OCI-LY3 (cell line): Measurements from ENCODE around the gene PXYLP1.

Source experiments
- H2AFZ ChIP-seq: fragments of 200-600, 300-600 bp; shearing (Covaris generic); 2 replicates; pipeline ENCODE4 v1.6.0; 2014; ENCODE audit warnings: antibody characterized with exemption, low read depth, low read length
- H3K27ac ChIP-seq: fragments of 200-600, 300-600 bp; sonication (generic); 2 replicates; pipeline ENCODE4 v1.5.1; 2014; ENCODE audit warnings: mild to moderate bottlenecking, low read length, moderate library complexity, mixed read lengths
- H3K27me3 ChIP-seq: fragments of 200-600, 300-600 bp; sonication (generic); 2 replicates; pipeline ENCODE4 v1.6.1; 2014; ENCODE audit warnings: low read depth, low read length, mixed read lengths
- H3K36me3 ChIP-seq: fragments of 200-600, 300-600 bp; sonication (generic); replicated peaks from 2 replicates; pipeline ENCODE3; 2014; ENCODE audit warnings: low read depth, low read length, mixed read lengths
- H3K4me1 ChIP-seq: fragments of 300-600, 200-600 bp; sonication (generic); 2 replicates; pipeline ENCODE4 v1.6.1; 2014; ENCODE audit warnings: low read length, mixed read lengths
- H3K4me2 ChIP-seq: fragments of 200-600, 300-600 bp; sonication (generic); 2 replicates; pipeline ENCODE4 v1.6.1; 2014; ENCODE audit warnings: low read length, mixed read lengths
- H3K4me3 ChIP-seq: fragments of 300-600, 200-600 bp; sonication (generic); 2 replicates; pipeline ENCODE4 v1.5.1; 2014; ENCODE audit warnings: antibody characterized with exemption, mild to moderate bottlenecking, low read length, moderate library complexity
- H3K79me2 ChIP-seq: fragments of 300-600, 200-600 bp; shearing (Covaris generic); 2 replicates; pipeline ENCODE4 v1.6.1; 2014; ENCODE audit warnings: mild to moderate bottlenecking, low read length, mixed read lengths
- H3K9ac ChIP-seq: fragments of 300-600, 200-600 bp; shearing (Covaris generic); 2 replicates; pipeline ENCODE4 v1.6.0; 2014; ENCODE audit warnings: mild to moderate bottlenecking, low read length, moderate library complexity
- H3K9me3 ChIP-seq: fragments of 200-600, 300-600 bp; shearing (Covaris generic); 2 replicates; pipeline ENCODE4 v1.6.1; 2014; ENCODE audit warnings: low read length, mixed read lengths; ENCODE audit not compliant: insufficient read depth
- H4K20me1 ChIP-seq: fragments of 200-600, 300-600 bp; sonication (generic); 2 replicates; pipeline ENCODE4 v1.6.1; 2016; ENCODE audit warnings: low read length, mixed read lengths; ENCODE audit not compliant: insufficient read depth
- EZH2phosphoT487 ChIP-seq: fragments of 200-600 bp; shearing (Covaris generic); IDR thresholded peaks from 2 replicates; pipeline ENCODE4 v1.6.1; 2018; ENCODE audit warnings: antibody characterized with exemption, mixed run types, low read depth
- TF ChIP-seq, protein P1 (sequence below): fragments of 200-600, 300-600 bp; sonication (generic); IDR thresholded peaks from 2 replicates; pipeline ENCODE4 v1.5.1; 2014; ENCODE audit warnings: antibody characterized with exemption, low read length, low read depth

The PXYLP1 gene

DNA sequence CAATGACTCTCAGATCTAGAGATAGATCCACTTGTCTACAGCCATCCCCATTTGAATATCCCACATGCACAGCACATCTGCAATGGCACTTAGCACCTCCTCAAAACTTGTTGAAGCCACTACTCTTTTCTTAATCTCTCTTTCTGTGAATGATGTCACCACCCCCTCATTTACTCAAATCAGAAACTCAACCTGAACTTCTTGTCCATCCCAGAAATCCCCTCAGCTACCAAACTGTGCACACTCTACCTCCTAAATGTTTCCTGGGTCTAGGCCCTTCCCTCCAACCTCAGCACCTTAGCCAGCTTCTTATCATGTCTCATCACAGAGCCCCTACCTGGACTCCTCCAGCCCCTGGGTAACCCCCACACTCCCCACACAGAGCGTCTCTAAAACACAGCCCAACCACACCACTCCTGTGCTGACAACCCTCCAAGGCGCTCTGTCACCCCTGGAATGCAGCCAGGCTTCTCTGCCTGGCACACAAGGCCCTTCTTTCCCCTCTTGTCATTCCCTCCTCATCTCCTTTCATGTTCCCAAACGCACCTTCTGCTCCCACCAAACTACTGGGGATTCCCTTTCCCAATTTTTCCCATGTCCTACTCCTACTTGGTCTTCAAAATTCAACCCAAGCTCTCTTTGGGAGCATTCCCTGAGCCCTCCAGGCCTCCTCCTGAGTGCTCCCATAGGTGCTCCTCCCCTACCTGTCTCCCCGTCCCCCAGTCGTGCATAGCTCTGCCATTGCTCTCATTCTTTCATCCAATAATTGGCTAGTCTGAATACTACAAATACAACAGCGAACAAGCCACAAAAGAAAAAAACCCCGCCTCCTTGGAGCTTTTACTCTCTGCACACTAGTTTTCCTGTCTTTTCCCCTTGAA, 96.9 kb downstream of the PXYLP1 start:
- H3K4me2 ChIP-seq = 0 out of 2 replicates have a peak overlapping the region, but pooled peaks have one; percentile 0
- H3K36me3 ChIP-seq = no peaks in the 10 kb centered on the region
- no peaks in the 10 kb centered on the region for H3K9me3 ChIP-seq
- H3K9ac ChIP-seq = no peak overlapping the region
- H3K4me1 ChIP-seq = peaks cover 28% of the 10 kb centered on the region
- TF ChIP-seq EZH2phosphoT487 = no peak
- TF ChIP-seq, protein P1, sequence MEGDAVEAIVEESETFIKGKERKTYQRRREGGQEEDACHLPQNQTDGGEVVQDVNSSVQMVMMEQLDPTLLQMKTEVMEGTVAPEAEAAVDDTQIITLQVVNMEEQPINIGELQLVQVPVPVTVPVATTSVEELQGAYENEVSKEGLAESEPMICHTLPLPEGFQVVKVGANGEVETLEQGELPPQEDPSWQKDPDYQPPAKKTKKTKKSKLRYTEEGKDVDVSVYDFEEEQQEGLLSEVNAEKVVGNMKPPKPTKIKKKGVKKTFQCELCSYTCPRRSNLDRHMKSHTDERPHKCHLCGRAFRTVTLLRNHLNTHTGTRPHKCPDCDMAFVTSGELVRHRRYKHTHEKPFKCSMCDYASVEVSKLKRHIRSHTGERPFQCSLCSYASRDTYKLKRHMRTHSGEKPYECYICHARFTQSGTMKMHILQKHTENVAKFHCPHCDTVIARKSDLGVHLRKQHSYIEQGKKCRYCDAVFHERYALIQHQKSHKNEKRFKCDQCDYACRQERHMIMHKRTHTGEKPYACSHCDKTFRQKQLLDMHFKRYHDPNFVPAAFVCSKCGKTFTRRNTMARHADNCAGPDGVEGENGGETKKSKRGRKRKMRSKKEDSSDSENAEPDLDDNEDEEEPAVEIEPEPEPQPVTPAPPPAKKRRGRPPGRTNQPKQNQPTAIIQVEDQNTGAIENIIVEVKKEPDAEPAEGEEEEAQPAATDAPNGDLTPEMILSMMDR = no peak
- no peaks in the 10 kb centered on the region for H4K20me1 ChIP-seq
- no peaks in the 10 kb centered on the region for H3K79me2 ChIP-seq
- H2AFZ ChIP-seq = no peak overlapping the region
- no peak overlapping the region for H3K27ac ChIP-seq
- no peak overlapping the region for H3K4me3 ChIP-seq
- H3K27me3 ChIP-seq = no peaks in the 10 kb centered on the region

- Histone ChIP-seq H3K4me2 (no peak overlapping the region), H3K4me1 (peaks cover 28% of the 10 kb centered on the region), H3K9me3 (no peaks in the 10 kb centered on the region), H3K4me3 (no peak overlapping the region), H3K36me3 (no peaks in the 10 kb centered on the region), H3K9ac (no peak overlapping the region), H4K20me1 (no peaks in the 10 kb centered on the region), H3K27ac (no peak overlapping the region), H3K27me3 (no peaks in the 10 kb centered on the region), H2AFZ (no peak overlapping the region), H3K79me2 (no peaks in the 10 kb centered on the region)
- TF ChIP-seq, protein P1 = no peak
- no peak for TF ChIP-seq EZH2phosphoT487
Observed at GRCh38 chr3:141330235-141330634, 98.6 kb downstream of the PXYLP1 start.

DNA sequence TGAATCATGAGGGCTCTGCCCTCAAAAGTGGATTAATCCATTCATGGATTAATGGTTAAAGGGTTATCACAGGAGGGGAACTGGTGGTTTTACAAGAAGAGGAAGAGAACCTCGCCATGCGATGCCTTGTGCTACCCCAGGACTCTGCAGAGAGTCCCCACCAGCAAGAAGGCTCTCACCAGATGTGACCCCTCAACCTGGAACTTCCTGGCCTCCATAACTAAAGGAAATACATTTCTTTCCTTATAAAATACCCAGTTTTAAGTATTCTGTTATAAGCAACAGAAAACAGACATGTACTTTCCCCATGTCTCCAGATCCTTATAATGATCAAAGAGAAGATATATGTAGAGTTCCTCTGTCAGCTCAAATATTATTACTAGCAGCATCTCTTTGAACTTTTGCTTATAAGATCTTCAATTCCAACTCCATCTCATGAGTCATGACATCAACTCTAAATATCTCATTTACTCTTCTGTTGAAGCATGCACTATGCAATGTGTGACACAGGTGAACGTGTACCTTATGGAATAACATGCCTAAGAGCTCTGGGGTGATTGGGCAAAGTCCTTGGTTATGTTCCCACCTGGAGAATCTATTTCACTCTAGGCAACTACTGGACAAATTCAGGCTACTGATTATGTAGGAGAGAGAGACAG, 99.2 kb downstream of the PXYLP1 start:
- no peak overlapping the region for H3K27ac ChIP-seq
- H3K4me2 ChIP-seq = no peak overlapping the region
- H3K4me3 ChIP-seq = no peak overlapping the region

More for the DNA sequence above, 99.2 kb downstream of the PXYLP1 start:
- TF ChIP-seq EZH2phosphoT487 = no peak
- TF ChIP-seq, protein P1 = no peak
- Histone ChIP-seq H3K9me3 (no peaks in the 10 kb centered on the region), H2AFZ (no peak overlapping the region), H4K20me1 (no peaks in the 10 kb centered on the region), H3K4me1 (peaks cover 30% of the 10 kb centered on the region), H3K27me3 (no peaks in the 10 kb centered on the region), H3K36me3 (no peaks in the 10 kb centered on the region), H3K79me2 (no peaks in the 10 kb centered on the region), H3K9ac (no peak overlapping the region)
